H1 (cell line): ENCODE measurements around the gene DISC1. TPM values are rescaled to one million over a fixed set of nuclear protein-coding genes. Genes with fewer than 3 reads are reported as not detected.

ENCODE experiments used
- CTCF ChIA-PET: fragments of 300-600 bp; sonication (Branson Sonifier 250); formaldehyde crosslinking; loops from one replicate; lab custom pipeline; 2021; ENCODE audit not compliant: partially characterized antibody; lab: Charles Lee
- POLR2A ChIA-PET: fragments of 300-600 bp; sonication (Branson Sonifier 250); formaldehyde crosslinking; loops from one replicate; lab custom pipeline; 2021; ENCODE audit warnings: inconsistent platforms; ENCODE audit not compliant: partially characterized antibody; lab: Charles Lee
- DNase-seq, 2 experiments: peaks; one replicate each; pipeline versions ENCODE4 v3.0.0 to v3.0.0-alpha.2; 2010 to 2022; ENCODE audit warnings: low spot score in 2 of 2, low read depth in 1 of 2, mixed read lengths in 1 of 2
- FAIRE-seq: peaks from 2 replicates; lab custom pipeline; 2011; peaks lifted over from hg19 to GRCh38; lab: Jason Lieb, UNC
- H2AFZ ChIP-seq: 2 replicates; pipeline ENCODE4 v1.8.1; 2012; ENCODE audit warnings: low read length, inconsistent platforms
- H2AK5ac ChIP-seq: 2 replicates; pipeline ENCODE4 v1.6.1; 2013; ENCODE audit warnings: low read depth, low read length
- H2BK120ac ChIP-seq: replicated peaks from 2 replicates; pipeline ENCODE3; 2013; ENCODE audit warnings: low read depth, low read length, inconsistent platforms
- H2BK12ac ChIP-seq: 2 replicates; pipeline ENCODE4 v1.6.1; 2013; ENCODE audit warnings: low read depth, low read length
- H2BK15ac ChIP-seq: 2 replicates; pipeline ENCODE4 v1.6.1; 2013; ENCODE audit warnings: low read length
- H2BK20ac ChIP-seq: 2 replicates; pipeline ENCODE4 v1.6.1; 2013; ENCODE audit warnings: low read length
- H2BK5ac ChIP-seq: 2 replicates; pipeline ENCODE4 v1.6.1; 2013; ENCODE audit warnings: low read depth, low read length
- H3K14ac ChIP-seq: 2 replicates; pipeline ENCODE4 v1.6.1; 2013; ENCODE audit warnings: inconsistent platforms; ENCODE audit not compliant: insufficient read length
- H3K18ac ChIP-seq: 2 replicates; pipeline ENCODE4 v1.6.1; 2013; ENCODE audit warnings: low read length; ENCODE audit errors: extremely low read depth
- H3K23ac ChIP-seq: 2 replicates; pipeline ENCODE4 v1.6.1; 2013; ENCODE audit warnings: inconsistent platforms; ENCODE audit not compliant: insufficient read length
- H3K23me2 ChIP-seq: 2 replicates; pipeline ENCODE4 v1.6.1; 2013; ENCODE audit warnings: low read depth, low read length
- H3K27ac ChIP-seq: 2 replicates; pipeline ENCODE4 v1.6.1; 2011; ENCODE audit warnings: low read depth, low read length, inconsistent platforms
- H3K27me3 ChIP-seq, 4 experiments: replicated peaks in 1 of 4; 1 replicate in 1 of 4; 2 replicates in 3 of 4; pipeline versions ENCODE4 v1.6.1 to v1.8.1; 2011 to 2013; ENCODE audit warnings: low read length in 3 of 4, mild to moderate bottlenecking in 3 of 4, inconsistent platforms in 2 of 4, mixed read lengths in 2 of 4, moderate library complexity in 1 of 4; ENCODE audit not compliant: control insufficient read depth in 3 of 4, insufficient read depth in 3 of 4; ENCODE audit errors: extremely low read depth in 1 of 4
- H3K36me3 ChIP-seq, 4 experiments: 2 replicates each; pipeline versions ENCODE4 v1.6.1 to v1.8.1; 2011 to 2013; ENCODE audit warnings: mild to moderate bottlenecking in 4 of 4, low read length in 3 of 4, moderate library complexity in 2 of 4, control low read depth in 1 of 4, inconsistent platforms in 1 of 4; ENCODE audit not compliant: insufficient read depth in 4 of 4, control insufficient read depth in 2 of 4
- H3K4ac ChIP-seq: replicated peaks from 2 replicates; pipeline ENCODE3; 2013; ENCODE audit warnings: low read length, low read depth, mixed read lengths, inconsistent platforms; ENCODE audit not compliant: insufficient read length
- H3K4me1 ChIP-seq, 4 experiments: replicated peaks in 1 of 4; 1 replicate in 1 of 4; 2 replicates in 3 of 4; pipeline versions ENCODE4 v1.6.1 to v1.8.1; 2011 to 2013; ENCODE audit warnings: low read length in 3 of 4, inconsistent platforms in 2 of 4, mixed read lengths in 1 of 4; ENCODE audit not compliant: insufficient read depth in 4 of 4, control insufficient read depth in 3 of 4
- H3K4me2 ChIP-seq, 2 experiments: 2 replicates each; pipeline versions ENCODE4 v1.6.1 to v1.8.1; 2011 to 2013; ENCODE audit warnings: low read depth in 2 of 2, low read length in 2 of 2, control low read depth in 1 of 2, inconsistent platforms in 1 of 2, mild to moderate bottlenecking in 1 of 2; ENCODE audit not compliant: insufficient read depth in 1 of 2
- H3K4me3 ChIP-seq, 4 experiments: fragments of 200-600, 300-600 bp in 1 of 4; sonication (generic), shearing (Covaris generic), sonication (Bioruptor Twin) in 1 of 4; 2 replicates each; pipeline versions ENCODE4 v1.5.1 to v1.8.1; 2011 to 2016; ENCODE audit warnings: low read length in 4 of 4, low read depth in 3 of 4, control low read depth in 2 of 4, inconsistent platforms in 2 of 4, mild to moderate bottlenecking in 2 of 4, mixed read lengths in 1 of 4, moderate library complexity in 1 of 4; ENCODE audit not compliant: insufficient read depth in 2 of 4; ENCODE audit errors: extremely low read depth in 1 of 4
- H3K56ac ChIP-seq: replicated peaks from 2 replicates; pipeline ENCODE3; 2013; ENCODE audit warnings: low read depth, mild to moderate bottlenecking, mixed read lengths, low read length, inconsistent platforms; ENCODE audit not compliant: insufficient read length
- H3K79me1 ChIP-seq: 2 replicates; pipeline ENCODE4 v1.6.1; 2013; ENCODE audit warnings: low read depth, low read length, control low read depth
- H3K79me2 ChIP-seq, 2 experiments: 2 replicates each; pipeline versions ENCODE4 v1.6.1 to v1.8.1; 2012 to 2013; ENCODE audit warnings: low read length in 2 of 2, mild to moderate bottlenecking in 2 of 2, inconsistent platforms in 1 of 2; ENCODE audit not compliant: insufficient read depth in 2 of 2, control insufficient read depth in 1 of 2
- H3K9ac ChIP-seq, 4 experiments: replicated peaks in 1 of 4; 1 replicate in 1 of 4; 2 replicates in 3 of 4; pipeline versions ENCODE4 v1.6.1 to v1.8.1; 2011 to 2013; ENCODE audit warnings: low read depth in 3 of 4, low read length in 3 of 4, control low read depth in 2 of 4, mild to moderate bottlenecking in 2 of 4, moderate library complexity in 2 of 4, inconsistent platforms in 1 of 4; ENCODE audit errors: extremely low read depth in 1 of 4
- H3K9me3 ChIP-seq, 2 experiments: 2 replicates each; pipeline versions ENCODE4 v1.6.1 to v1.8.1; 2012 to 2013; ENCODE audit warnings: mild to moderate bottlenecking in 2 of 2, moderate library complexity in 2 of 2, control low read depth in 1 of 2, inconsistent platforms in 1 of 2, low read depth in 1 of 2, low read length in 1 of 2, mixed read lengths in 1 of 2; ENCODE audit not compliant: insufficient read depth in 2 of 2
- H4K20me1 ChIP-seq, 2 experiments: replicated peaks in 1 of 2; 2 replicates each; pipeline versions ENCODE3 to v1.8.1; 2011 to 2013; ENCODE audit warnings: inconsistent platforms in 2 of 2, low read length in 2 of 2, mild to moderate bottlenecking in 1 of 2; ENCODE audit not compliant: insufficient read depth in 2 of 2, control insufficient read depth in 1 of 2
- H4K5ac ChIP-seq: 2 replicates; pipeline ENCODE4 v1.6.1; 2013; ENCODE audit warnings: low read length, low read depth, mixed read lengths, inconsistent platforms; ENCODE audit not compliant: insufficient read length
- H4K8ac ChIP-seq: 2 replicates; pipeline ENCODE4 v1.8.0; 2013; ENCODE audit warnings: mild to moderate bottlenecking, moderate library complexity, low read length, inconsistent platforms; ENCODE audit not compliant: insufficient read depth; ENCODE audit errors: extremely low read depth
- H4K91ac ChIP-seq: replicated peaks from 2 replicates; pipeline ENCODE3; 2013; ENCODE audit warnings: low read length, mixed read lengths, inconsistent platforms; ENCODE audit not compliant: insufficient read length
- BCL11A ChIP-seq, 2 experiments: IDR thresholded peaks; one replicate each; pipeline ENCODE4 v1.6.1; 2011; ENCODE audit warnings: low read depth in 2 of 2, low read length in 2 of 2, mild to moderate bottlenecking in 2 of 2
- CEBPB ChIP-seq: IDR thresholded peaks from 2 replicates; pipeline ENCODE4 v1.6.1; 2012; ENCODE audit warnings: low read depth, low read length
- SIN3A ChIP-seq, 2 experiments: IDR thresholded peaks in 1 of 2; conservative IDR thresholded peaks in 1 of 2; 2 replicates each; pipeline ENCODE4 v1.6.1; 2011 to 2012; ENCODE audit warnings: low read length in 2 of 2, improper control_type of control experiment in 1 of 2, low read depth in 1 of 2, mild to moderate bottlenecking in 1 of 2
- SIRT6 ChIP-seq: IDR thresholded peaks from one replicate; pipeline ENCODE4 v1.7.1; 2012; ENCODE audit warnings: low read length, inconsistent platforms
- SRF ChIP-seq: IDR thresholded peaks from 2 replicates; pipeline ENCODE4 v1.6.1; 2011; ENCODE audit warnings: mild to moderate bottlenecking, low read depth, low read length, moderate library complexity
- TBP ChIP-seq: IDR thresholded peaks from 2 replicates; pipeline ENCODE4 v1.6.1; 2011; ENCODE audit warnings: low read depth, low read length, improper control_type of control experiment
- ZNF274 ChIP-seq: IDR thresholded peaks from 2 replicates; pipeline ENCODE4 v1.7.0; 2012; ENCODE audit warnings: low read length, borderline replicate concordance; ENCODE audit errors: extremely low read depth
- WGBS, 2 experiments: shearing (Covaris generic) in 1 of 2; methylation state at CpG; one replicate each; pipeline versions ENCODE4 v1.1.6 to v1.1.7; 2013 to 2015; ENCODE audit warnings: low lambda C conversion rate in 2 of 2, mixed read lengths in 2 of 2, inconsistent platforms in 1 of 2, low coverage in 1 of 2, missing lambda C conversion rate in 1 of 2; ENCODE audit not compliant: insufficient replicate concordance in 2 of 2, insufficient coverage in 1 of 2, insufficient read length in 1 of 2; ENCODE audit errors: extremely low coverage in 1 of 2, missing lambda C conversion rate in 1 of 2; 5-methylcytosine and 5-hydroxymethylcytosine counted together
- polyA plus RNA-seq, 7 experiments: library from polyadenylated mRNA; depleted of rRNA in 3 of 7; stranded (reverse) in 5 of 7; unstranded in 2 of 7; fragments of >200 nt in 5 of 7; fragments of 200-250 nt in 2 of 7; gene quantifications; 1 replicate in 5 of 7; 2 replicates in 1 of 7; 4 replicates in 1 of 7; pipeline versions ENCODE4 v1.2.1 to v1.2.3, GENCODE V29; 2011 to 2013; ENCODE audit warnings: missing spikeins in 2 of 7, mixed read lengths in 2 of 7
- total RNA-seq: library from RNA; stranded (reverse); fragmentation: NEBNext Ultra II Directional; extraction: Animal tissue kit (Norgen Biotek cat#: 25700); gene quantifications from 2 replicates; pipeline ENCODE4 v1.2.1, GENCODE V29; 2021
- TF ChIP-seq, protein P1 (sequence below): IDR thresholded peaks from 2 replicates; pipeline ENCODE4 v1.6.1; 2012; ENCODE audit warnings: inconsistent platforms

Gene DISC1
- total and polyA plus RNA-seq, 2 of the 8 experiments (the other 6 are each of a cell fraction or from before 2014, with no cell fraction given) = 1.1 to 3.5 TPM

DNA sequence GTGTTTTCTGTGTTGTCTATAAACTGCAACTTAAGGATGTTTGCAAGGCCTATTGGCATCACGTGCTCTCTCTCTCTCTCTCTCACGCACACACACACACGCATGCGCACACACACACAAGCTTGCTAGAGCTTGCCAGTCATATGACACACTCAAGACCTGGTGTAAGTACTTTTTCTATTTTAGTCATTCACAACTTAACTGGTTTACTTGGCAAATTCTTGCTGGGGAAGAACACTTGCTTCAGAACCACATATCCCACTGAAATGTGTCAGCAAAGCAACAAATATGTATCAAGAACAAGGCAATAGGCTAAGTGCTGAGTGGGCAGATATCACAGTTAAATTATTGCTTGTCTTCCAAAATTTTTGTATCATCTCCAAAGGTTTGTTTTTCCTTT, 107.8 kb downstream of the DISC1 start:
- Histone ChIP-seq H3K23ac (no peak overlapping the region), H3K4me1 (no peaks in the 10 kb centered on the region), H4K5ac (no peak overlapping the region), H3K9ac (no peak overlapping the region), H3K79me2 (no peaks in the 10 kb centered on the region), H3K4me2 (no peak overlapping the region), H2BK12ac (no peak overlapping the region), H3K18ac (no peak overlapping the region), H4K8ac (no peak overlapping the region), H2BK5ac (no peak overlapping the region), H2AK5ac (no peak overlapping the region), H3K23me2 (peaks cover 14% of the 10 kb centered on the region; the same call in 1 of the 2 replicates), H3K56ac (no peak overlapping the region), H3K36me3 (no peaks in the 10 kb centered on the region), H3K4me3 (no peak overlapping the region), H2BK15ac (no peak overlapping the region), H4K91ac (no peak overlapping the region)
- POLR2A ChIA-PET = no interaction called here
- no peak for DNase-seq
- CTCF ChIA-PET = interaction anchor here (0.6 to 3.5 kb wide), 5 partner anchors 9 to 198 kb away, joined by 3 to 16 read pairs (median 3); no protein-coding TSS in a partner anchor
- TF ChIP-seq SIRT6 (no peak), SRF (no peak), TBP (no peak), BCL11A (IDR thresholded peaks at IDR 0.05; ENCODE audit: low read depth in 2 of 2, low read length in 2 of 2) (no peak), ZNF274 (no peak), CEBPB (no peak), SIN3A (conservative IDR thresholded peaks at IDR 0.05 in 1 of 2, IDR thresholded peaks at IDR 0.05 in 1 of 2; ENCODE audit: low read depth in 1 of 2, low read length in 2 of 2) (no peak)
- TF ChIP-seq, protein P1, sequence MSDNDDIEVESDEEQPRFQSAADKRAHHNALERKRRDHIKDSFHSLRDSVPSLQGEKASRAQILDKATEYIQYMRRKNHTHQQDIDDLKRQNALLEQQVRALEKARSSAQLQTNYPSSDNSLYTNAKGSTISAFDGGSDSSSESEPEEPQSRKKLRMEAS = no peak
- TF ChIP-seq, all 59 proteins: peak for 0
- H3K79me1 ChIP-seq = no peaks in the 10 kb centered on the region
- peaks cover 0 to 8% of the 10 kb centered on the region in 2 experiments for H4K20me1 ChIP-seq
- H3K27ac ChIP-seq = no peak overlapping the region
- no peak overlapping the region for H3K14ac ChIP-seq
- no peak overlapping the region for H2BK20ac ChIP-seq
- no peak overlapping the region for H2BK120ac ChIP-seq
- no peak overlapping the region for H3K4ac ChIP-seq
- H3K27me3 ChIP-seq = no peaks in the 10 kb centered on the region
- FAIRE-seq = no peak
- 93% methylated on average over 4 of the region's 4 CpGs; no CpG with 5 or more reads in 1 of the 2 experiments for WGBS, 2 experiments
- H3K9me3 ChIP-seq = no peaks in the 10 kb centered on the region; a peak in 1 of 4 replicates
- H2AFZ ChIP-seq = no peak overlapping the region
